HG03432 (cell line): ENCODE measurements around the gene ACOT2.

Experiments used
- ATAC-seq: cut with Tn5 transposase; IDR thresholded peaks from one replicate; pipeline ENCODE4 v1.9.1; 2021; ENCODE audit warnings: mild to moderate bottlenecking, moderate library complexity; ENCODE audit not compliant: unreplicated experiment

ACOT2 gene

GRCh38 chr14:73613046-73613383, 44.0 kb downstream of the ACOT2 start:
- ATAC-seq: peak; percentile 7

- ATAC-seq: no peak
Measured at GRCh38 chr14:73613419-73613963, 44.5 kb downstream of the ACOT2 start.

GRCh38 chr14:73616831-73617230, 47.8 kb downstream of the ACOT2 start:
- no peak for ATAC-seq

DNA sequence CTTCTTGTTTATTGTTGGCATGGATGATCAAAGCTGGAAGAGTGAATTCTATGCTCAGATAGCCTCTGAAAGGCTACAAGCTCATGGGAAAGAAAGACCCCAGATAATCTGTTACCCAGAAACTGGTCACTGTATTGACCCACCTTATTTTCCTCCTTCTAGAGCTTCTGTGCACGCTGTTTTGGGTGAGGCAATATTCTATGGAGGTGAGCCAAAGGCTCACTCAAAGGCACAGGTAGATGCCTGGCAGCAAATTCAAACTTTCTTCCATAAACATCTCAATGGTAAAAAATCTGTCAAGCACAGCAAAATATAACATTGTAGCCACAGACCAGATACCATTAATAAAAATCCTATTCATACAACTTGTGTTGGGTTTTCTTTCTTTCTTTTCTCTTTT, 50.5 kb downstream of the ACOT2 start:
- no peak for ATAC-seq

DNA sequence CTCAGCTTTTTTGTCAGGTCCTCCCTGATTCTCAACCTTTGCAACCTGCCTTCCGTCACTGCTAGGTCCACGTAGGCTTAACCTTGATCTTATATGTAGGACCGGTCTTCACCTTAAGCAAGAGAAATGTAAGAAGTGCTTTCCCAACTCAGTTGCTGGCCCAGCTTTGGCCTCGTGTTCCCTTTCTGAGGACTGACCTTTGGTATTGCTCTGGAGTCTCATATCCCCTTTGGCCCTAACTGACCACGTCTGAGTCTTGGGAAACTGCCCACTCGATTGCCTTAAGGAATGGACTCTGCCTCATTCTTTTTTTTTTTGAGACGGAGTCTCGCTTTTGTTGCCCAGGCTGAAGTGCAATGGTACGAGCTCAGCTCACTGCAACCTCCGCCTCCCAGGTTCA, 51.3 kb downstream of the ACOT2 start:
- no peak for ATAC-seq

- ATAC-seq: no peak
Measured at GRCh38 chr14:73623504-73624054, 54.6 kb downstream of the ACOT2 start.
